GM19468 (cell line): ENCODE results near the gene CNGA4.
A peak's percentile ranks its signal among the peaks of the same experiment; 100 is the strongest.

Experiments used
- ATAC-seq: cut with Tn5 transposase; IDR thresholded peaks from one replicate; pipeline ENCODE4 v1.9.1; 2021; ENCODE audit warnings: mild to moderate bottlenecking, moderate library complexity, moderate number of reproducible peaks; ENCODE audit not compliant: unreplicated experiment; ENCODE audit errors: extremely low read depth

Gene CNGA4

DNA sequence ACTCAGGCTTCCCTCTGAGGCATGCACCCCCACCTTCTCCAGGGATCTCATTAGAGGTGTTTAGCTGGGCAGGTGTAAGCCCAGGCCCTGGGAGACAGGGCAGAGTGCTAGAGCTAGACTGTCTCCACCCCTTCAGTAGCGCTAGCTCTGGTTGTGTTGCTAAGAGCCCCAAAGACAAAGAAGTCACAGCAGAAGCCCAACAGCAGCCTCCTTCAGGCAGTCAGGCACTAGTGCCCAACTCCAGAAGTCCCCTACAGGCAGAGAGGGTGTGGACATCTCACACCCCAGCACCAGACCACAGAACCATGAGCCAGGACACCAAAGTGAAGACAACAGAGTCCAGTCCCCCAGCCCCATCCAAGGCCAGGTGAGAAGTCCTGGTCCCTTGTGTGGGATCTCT lies at the start of gene CNGA4:
Gene CNGA4 (plus strand): TSS at position 188 of the 400 bp plus-strand sequence. CDS start 118 bp downstream, at position 306.
- ATAC-seq, result no peak

DNA sequence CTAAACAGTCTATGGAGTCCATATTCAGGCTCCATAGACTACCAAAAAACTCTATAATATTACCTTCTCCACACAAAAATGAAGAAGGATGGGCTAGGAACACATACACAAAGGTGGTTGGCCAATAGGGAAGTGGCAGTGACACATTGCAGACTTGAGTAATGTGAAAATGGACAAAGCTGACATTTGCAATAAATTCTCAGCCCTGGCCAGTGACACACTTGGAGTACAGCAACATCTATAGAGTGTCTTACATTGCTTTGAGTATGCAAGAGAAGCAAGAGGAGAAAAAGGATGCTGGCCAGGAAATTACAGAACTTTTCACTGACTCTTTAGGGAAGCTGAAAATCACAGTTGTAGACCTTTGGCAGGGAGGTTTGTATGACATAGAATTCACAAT lies 47.1 kb upstream of the CNGA4 start:
- no peak for ATAC-seq

DNA sequence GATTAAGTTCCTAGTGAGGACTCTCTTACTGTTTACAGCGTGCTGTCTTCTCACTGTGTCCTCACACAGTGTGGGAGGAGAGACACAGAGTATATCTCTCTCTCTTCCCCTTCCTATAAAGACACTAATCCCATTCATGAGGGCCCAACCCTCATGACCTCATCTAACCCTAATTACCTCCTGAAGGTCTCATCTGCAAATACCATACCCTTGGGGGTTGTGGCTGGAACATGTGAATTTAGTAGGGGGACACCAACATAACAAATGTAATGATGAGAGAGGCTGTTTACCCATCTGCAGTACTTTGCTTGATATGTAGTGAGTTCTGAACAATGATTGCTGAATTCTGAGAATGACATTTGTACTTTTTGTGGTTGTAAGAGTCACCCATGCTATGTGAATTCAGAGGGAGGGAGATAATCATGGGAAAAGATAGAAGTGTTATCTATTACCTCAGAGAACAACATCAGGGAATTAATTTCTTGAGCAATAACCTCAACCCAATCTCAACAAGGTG lies 44.8 kb upstream of the CNGA4 start:
- no peak for ATAC-seq

DNA sequence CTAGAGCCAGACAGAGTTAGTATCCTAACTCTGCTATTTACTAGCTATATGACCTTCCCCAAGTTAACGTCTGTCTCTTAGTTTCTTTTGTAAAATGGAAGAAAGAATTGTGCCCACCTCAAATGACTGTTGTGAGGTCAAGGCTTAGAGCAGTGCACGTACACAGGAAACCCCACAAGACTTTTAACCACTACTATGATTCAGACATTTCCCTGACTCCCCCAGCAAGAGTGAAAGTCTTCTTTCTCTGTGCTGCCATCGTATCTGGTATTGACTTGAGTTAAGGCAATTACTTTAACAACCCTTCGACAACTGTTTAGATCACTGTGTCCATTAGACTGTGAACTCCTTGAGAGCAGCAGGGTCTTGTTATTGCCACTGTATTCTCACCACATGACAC lies 42.5 kb upstream of the CNGA4 start:
- ATAC-seq, result no peak

DNA sequence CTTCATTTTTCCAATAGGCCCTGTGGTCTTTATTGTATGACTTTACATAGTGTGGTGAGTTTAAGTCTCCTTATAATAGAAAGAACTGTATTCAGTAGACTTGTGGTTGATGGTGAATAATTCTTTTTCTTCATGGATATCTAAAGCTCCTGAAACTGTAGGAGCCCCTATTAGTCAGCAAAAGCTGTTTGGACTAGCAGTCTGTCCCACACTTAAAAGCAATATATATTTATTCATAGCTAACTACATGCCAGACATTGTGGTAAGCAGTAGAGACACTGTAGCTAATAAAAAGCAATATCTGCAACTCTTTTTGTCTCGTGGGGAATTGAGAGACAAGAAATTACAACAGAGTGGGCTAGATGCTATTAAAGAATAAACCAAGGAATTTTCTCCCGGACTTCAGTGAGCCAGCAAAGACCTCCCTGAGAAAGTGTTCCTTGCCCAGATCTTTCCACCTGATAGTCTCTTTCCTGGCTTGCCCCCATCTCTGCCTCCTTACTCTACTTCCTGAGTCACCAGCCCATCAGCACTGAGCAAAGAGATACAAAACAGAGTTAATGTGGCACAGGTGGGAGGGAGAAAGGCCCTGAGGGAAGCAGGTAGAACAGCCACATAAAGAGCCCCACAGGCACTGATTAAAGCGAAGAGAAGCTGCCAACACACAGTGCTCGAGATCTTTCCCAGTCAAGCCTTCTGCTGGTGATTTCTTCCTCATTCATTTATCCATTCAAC lies 41.3 kb upstream of the CNGA4 start:
- ATAC-seq, result no peak

GRCh38 chr11:6199174-6199810 lies 39.6 kb upstream of the CNGA4 start, which contains the start of gene OR52W1:
Gene OR52W1 (plus strand): TSS chr11:6199224. CDS start chr11:6199224, 0 bp downstream.
- ATAC-seq, result no peak

- no peak for ATAC-seq
Observed at GRCh38 chr11:6200975-6201374, 37.9 kb upstream of the CNGA4 start.

- no peak for ATAC-seq
Observed at GRCh38 chr11:6201481-6201880, 37.4 kb upstream of the CNGA4 start.

DNA sequence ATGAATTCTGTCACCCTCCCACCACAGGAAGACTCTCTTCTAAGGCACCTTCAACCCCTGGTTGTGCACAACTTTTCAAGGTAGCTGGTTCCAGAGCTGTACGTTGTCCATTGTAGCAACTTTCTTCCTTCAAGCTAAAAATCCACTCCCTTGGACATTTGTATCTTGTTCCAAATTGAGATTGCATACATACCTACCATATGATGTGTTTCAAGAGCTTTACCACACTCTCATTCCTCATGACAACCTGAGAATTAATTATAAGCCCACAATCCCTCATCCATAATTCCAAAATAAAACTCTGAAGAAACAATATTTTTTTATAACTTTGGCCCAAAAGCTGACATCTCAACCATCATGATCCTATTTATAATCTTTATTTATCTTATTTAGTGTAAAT lies 36.8 kb upstream of the CNGA4 start:
- ATAC-seq, result no peak

DNA sequence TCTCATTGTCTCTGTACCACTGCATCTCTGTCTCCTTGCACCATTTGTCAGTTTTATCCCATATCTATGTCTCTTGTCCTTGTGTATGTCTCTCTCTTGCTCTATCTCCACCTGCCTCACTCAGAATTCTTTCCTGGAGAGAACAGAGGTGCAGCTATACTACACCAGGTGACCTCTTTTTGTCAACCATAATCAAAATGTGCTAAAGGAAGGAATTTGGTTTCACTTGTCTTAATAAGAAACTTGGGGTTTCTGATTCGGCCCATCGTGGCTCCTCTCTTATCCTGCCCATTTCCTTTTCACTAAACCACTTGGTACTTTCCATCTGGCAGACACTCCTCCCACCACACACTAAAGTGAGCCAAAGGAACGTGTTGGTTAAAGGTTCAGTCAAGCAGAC lies 35.6 kb upstream of the CNGA4 start:
- ATAC-seq, result peak; percentile 67

GRCh38 chr11:6204706-6205105 lies 34.2 kb upstream of the CNGA4 start:
- ATAC-seq, result no peak

GRCh38 chr11:6205366-6205765 lies 33.5 kb upstream of the CNGA4 start, which contains the start of gene C11orf42:
Gene C11orf42 (plus strand): TSS chr11:6205557. CDS start chr11:6205616, 59 bp downstream.
- ATAC-seq, result no peak

- ATAC-seq, result no peak
Observed at GRCh38 chr11:6206456-6207180, 32.3 kb upstream of the CNGA4 start.

GRCh38 chr11:6209801-6210200 lies 29.1 kb upstream of the CNGA4 start:
- no peak for ATAC-seq

DNA sequence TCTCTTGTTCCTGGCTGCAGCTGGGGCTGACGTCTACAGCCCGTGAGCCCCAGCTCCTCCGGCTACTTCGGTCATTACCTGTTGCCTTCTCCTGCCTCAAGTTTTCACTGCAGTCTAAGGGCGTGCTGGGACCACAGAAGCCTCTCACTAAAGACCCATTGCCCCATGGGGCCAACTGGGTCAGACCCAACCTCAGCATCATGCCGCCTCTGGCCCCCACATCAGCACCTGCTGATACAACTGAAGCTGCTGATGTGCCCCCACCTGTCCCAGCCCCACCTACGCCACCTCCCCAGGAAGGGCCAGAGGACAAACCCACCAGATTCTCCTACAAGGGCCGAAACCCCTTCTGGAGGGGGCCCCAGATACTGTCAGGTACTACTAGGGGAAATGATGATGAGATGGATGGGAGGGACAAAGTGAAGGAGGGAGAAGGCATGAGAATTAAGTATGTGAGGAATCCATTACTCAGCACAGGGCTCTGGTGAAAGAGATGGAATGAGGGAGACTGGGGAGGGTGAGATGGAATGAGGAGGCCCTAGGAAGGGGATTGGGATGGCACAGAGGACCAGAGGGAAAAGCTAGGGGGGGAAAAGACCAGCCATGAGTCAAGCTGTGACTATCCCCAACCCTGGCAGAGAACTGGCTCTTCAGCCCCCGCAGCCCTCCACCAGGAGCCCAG lies 28.5 kb upstream of the CNGA4 start:
- ATAC-seq, result no peak

DNA sequence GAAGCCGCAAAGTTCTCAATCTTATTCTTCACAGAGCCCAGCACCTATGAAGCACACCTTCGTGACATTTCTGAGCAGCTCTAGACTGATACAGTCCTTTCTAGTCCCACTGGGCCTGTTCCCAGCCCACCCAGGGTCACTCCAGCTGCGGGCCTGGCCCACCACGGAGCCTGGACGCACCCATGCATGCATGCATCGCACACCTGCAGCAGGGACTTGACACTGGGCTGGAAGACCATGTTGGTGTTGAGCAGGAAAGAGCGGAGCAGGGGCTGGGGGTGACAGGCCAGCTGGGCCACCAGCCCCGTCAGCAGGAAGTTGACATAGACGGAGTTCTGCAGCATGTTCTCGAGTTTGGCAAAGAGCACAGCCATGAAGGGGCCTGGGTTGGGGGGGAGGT lies 24.4 kb upstream of the CNGA4 start:
- no peak for ATAC-seq

- ATAC-seq, result no peak
Observed at GRCh38 chr11:6216501-6216900, 22.4 kb upstream of the CNGA4 start.

- ATAC-seq, result no peak
Observed at GRCh38 chr11:6217722-6218121, 21.2 kb upstream of the CNGA4 start.

- ATAC-seq, result no peak
Observed at GRCh38 chr11:6219359-6219758, 19.5 kb upstream of the CNGA4 start.

DNA sequence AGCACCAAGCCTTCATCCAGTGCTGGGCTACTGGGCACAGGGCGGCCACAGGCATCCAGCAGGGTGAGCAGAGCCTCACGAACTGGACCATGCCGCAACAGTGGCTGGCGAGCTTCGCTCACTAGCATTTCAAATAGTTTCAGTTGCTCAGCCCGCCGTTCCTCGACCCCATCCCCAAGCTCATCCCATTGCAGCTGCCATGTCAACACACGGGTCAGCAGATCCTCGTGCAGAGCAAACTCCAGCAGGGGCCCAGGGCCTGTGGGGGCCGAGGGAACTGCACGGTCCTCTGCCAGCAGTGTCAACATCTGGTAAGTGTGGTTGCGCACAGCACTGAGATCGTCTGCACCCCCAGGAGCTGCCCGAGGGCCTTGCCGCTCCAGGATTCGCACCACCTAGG lies 15.0 kb upstream of the CNGA4 start:
- no peak for ATAC-seq
